BJ (cell line): ENCODE data around the gene MEOX1. TPM values are rescaled to one million over a fixed set of nuclear protein-coding genes. Genes with fewer than 3 reads are reported as not detected.

Source experiments
- CTCF ChIA-PET: fragments of 350-600 bp; formaldehyde crosslinking; extraction: SDS; loops from one replicate; lab custom pipeline; 2021; ENCODE audit warnings: antibody characterized with exemption, inconsistent platforms; lab: Yijun Ruan, JAX
- POLR2A ChIA-PET: fragments of 300-600 bp; sonication (Branson Sonifier 250); formaldehyde crosslinking; extraction: SDS; loops from one replicate; lab custom pipeline; 2021; ENCODE audit warnings: antibody characterized with exemption; lab: Charles Lee
- DNase-seq: peaks from one replicate; pipeline ENCODE4 v3.0.0-alpha.2; 2011; ENCODE audit warnings: low read depth
- H3K27me3 ChIP-seq: 2 replicates; pipeline ENCODE4 v1.6.0; 2011; ENCODE audit warnings: low read length; ENCODE audit not compliant: control insufficient read depth, insufficient read depth
- H3K36me3 ChIP-seq: 2 replicates; pipeline ENCODE4 v1.5.1; 2011; ENCODE audit warnings: low read length; ENCODE audit not compliant: control insufficient read depth, insufficient read depth
- H3K4me3 ChIP-seq: 2 replicates; pipeline ENCODE4 v1.5.1; 2011; ENCODE audit warnings: low read depth, mild to moderate bottlenecking, control low read depth, low read length
- polyA plus RNA-seq: library from polyadenylated mRNA; depleted of rRNA; stranded (reverse); fragments of >200 nt; gene quantifications from 2 replicates; pipeline ENCODE4 v1.2.3, GENCODE V29; 2011
- TF ChIP-seq, protein P1 (sequence below): IDR thresholded peaks from 2 replicates; pipeline ENCODE4 v1.5.1; 2011; ENCODE audit warnings: low read depth, mild to moderate bottlenecking, control low read depth, inconsistent platforms, low read length, moderate library complexity; ENCODE audit not compliant: insufficient read depth

MEOX1 gene
- polyA plus RNA-seq, 1 experiment, result not detected

DNA sequence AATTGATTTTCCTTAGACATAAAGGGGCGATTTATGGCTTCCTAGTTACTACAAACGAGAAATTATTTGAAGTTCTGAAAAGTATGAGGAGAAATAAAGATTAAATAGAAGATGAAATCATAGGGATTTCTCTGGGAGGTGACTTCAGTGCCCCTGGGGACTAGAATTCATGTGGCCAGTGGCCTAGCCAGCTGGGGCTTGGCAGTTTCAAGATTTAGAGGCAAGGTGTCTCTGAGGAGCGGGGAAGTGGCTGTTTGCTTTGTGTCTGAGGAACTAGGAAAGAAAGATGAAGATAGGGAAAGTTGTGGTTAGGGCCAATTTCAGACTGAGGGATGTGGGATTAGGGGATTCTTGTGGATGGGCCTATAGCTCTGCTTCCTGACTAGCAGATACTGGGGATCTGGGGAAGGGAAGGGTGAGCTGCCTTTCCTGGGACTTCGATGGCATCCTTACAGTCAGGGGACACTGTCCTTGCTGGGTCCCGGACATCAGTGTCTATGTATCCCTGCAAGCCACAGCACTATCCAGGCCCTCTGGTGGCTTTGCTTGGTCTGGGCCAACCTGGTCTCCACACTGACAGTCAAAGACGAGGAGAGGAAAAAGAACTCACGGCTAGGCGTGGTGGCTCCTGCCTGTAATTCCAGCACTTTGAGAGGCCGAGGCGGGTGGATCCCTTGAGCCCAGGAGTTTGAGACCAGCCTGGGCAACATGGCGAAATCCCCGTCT is 22.4 kb upstream of the MEOX1 start:
- H3K4me3 ChIP-seq, result no peak overlapping the region
- ChIA-PET CTCF (interaction anchor here (1.0 to 5.2 kb wide), 7 partner anchors 8 to 166 kb away, joined by 3 to 27 read pairs (median 3); partner anchors contain the start of gene SOST), POLR2A (no interaction called here)
- DNase-seq, result no peak
- TF ChIP-seq, protein P1, sequence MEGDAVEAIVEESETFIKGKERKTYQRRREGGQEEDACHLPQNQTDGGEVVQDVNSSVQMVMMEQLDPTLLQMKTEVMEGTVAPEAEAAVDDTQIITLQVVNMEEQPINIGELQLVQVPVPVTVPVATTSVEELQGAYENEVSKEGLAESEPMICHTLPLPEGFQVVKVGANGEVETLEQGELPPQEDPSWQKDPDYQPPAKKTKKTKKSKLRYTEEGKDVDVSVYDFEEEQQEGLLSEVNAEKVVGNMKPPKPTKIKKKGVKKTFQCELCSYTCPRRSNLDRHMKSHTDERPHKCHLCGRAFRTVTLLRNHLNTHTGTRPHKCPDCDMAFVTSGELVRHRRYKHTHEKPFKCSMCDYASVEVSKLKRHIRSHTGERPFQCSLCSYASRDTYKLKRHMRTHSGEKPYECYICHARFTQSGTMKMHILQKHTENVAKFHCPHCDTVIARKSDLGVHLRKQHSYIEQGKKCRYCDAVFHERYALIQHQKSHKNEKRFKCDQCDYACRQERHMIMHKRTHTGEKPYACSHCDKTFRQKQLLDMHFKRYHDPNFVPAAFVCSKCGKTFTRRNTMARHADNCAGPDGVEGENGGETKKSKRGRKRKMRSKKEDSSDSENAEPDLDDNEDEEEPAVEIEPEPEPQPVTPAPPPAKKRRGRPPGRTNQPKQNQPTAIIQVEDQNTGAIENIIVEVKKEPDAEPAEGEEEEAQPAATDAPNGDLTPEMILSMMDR, result no peak
- no peaks in the 10 kb centered on the region for H3K36me3 ChIP-seq
- peaks cover 12% of the 10 kb centered on the region for H3K27me3 ChIP-seq

DNA sequence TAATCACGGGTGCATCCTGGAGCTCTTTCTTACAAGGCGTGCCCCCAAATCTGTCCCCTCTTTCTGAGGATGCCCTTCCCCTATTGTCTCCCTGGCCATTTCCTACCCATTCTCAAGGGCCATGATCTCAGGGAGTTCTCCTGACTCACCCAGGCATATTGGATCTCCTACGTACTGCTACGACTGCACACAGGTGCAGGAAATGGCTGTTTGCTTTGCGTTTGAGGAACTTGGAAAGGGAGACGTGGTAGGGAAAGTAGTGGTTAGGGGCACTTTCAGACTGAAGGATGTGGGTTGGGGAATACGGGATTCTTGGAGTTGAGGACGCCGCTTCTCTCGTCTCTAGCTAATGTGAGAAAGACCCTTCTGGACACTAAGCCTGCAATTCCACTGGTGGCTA is 18.7 kb upstream of the MEOX1 start:
- no peak for DNase-seq
- TF ChIP-seq, protein P1, result no peak
- Histone ChIP-seq H3K36me3 (no peaks in the 10 kb centered on the region), H3K4me3 (no peak overlapping the region), H3K27me3 (peaks cover 6% of the 10 kb centered on the region)
- CTCF ChIA-PET, result interaction anchor here (1.0 to 1.4 kb wide), 2 partner anchors 161 to 196 kb away, joined by 4 to 6 read pairs; partner anchors contain the start of gene DHX8
- POLR2A ChIA-PET, result no interaction called here

DNA sequence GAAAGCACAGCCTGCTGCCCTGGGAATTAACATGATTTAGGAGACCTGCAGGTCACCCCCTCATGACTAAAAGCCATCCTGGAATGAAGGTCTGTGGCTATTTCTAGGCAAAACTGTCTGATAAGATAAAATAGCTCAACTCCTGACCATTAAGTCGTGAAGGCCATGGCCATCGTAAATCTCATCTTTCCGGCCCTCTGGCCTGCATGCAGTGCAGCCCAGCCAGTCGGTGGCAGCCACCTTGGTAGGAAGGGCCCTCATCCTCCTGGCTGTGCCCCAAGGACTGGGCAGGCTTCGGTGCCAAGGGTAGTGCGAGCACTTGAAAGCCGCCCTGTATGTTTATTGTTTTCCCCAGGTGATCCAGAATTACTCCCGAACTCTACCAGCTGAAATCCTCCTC is 18.2 kb upstream of the MEOX1 start:
- Histone ChIP-seq H3K36me3 (no peaks in the 10 kb centered on the region), H3K27me3 (peaks cover 6% of the 10 kb centered on the region), H3K4me3 (no peak overlapping the region)
- TF ChIP-seq, protein P1, result no peak
- DNase-seq, result no peak
- ChIA-PET CTCF (interaction anchor here (1.0 to 1.4 kb wide), 2 partner anchors 160 to 196 kb away, joined by 4 to 6 read pairs; partner anchors contain the start of gene DHX8), POLR2A (no interaction called here)

DNA sequence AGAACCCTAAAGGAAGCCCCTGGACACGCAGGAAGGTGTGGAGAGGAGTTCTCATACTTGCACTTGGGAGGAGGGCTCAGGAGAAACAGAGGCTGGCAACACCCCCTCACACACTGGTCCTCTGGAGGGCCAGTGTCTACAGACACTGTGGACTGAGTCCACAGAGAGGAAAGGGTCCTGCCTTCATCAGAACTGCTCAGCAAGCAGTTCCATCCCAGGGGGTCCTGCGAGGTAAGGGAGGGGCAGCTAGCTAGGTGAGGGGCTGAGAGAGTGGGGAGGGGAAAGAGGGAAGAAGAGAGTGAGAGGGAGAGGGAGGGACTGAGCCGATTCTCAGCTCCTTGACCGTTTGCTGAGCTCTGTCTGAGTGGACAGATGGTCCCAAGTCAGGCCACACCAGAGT is 17.7 kb upstream of the MEOX1 start:
- Histone ChIP-seq H3K27me3 (peaks cover 6% of the 10 kb centered on the region), H3K4me3 (no peak overlapping the region), H3K36me3 (no peaks in the 10 kb centered on the region)
- POLR2A ChIA-PET, result no interaction called here
- CTCF ChIA-PET, result interaction anchor here (1.0 to 1.4 kb wide), 2 partner anchors 160 to 195 kb away, joined by 4 to 6 read pairs; partner anchors contain the start of gene DHX8
- DNase-seq, result no peak
- TF ChIP-seq, protein P1, result no peak

DNA sequence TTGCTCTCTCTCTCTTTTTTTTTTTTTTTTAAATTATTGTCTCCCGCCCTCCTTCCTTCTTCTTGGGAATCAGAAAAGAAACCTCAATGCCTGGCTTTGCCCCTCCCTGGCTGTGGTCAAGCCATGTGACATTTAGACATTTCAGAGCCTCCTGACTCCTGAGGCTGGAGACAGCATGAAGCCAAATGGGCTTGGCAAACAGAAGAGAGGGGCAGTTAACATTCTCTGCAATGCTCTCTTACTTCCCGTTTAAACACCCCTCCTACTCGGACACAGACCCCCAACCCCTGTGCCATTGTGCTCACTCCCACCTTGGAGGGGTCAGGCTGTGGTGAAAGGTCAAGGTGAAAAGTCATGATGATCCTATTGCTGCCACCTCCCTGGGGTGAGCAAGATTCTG is 14.7 kb upstream of the MEOX1 start:
- Histone ChIP-seq H3K27me3 (peaks cover 4% of the 10 kb centered on the region), H3K36me3 (no peaks in the 10 kb centered on the region), H3K4me3 (no peak overlapping the region)
- DNase-seq, result no peak
- POLR2A ChIA-PET, result no interaction called here
- CTCF ChIA-PET, result interaction anchor here (0.8 to 3.0 kb wide), 5 partner anchors 9 to 46 kb away, joined by 3 to 7 read pairs (median 4); no protein-coding TSS in a partner anchor
- TF ChIP-seq, protein P1, result no peak
